ENCODE measurements around the gene BLID.

The BLID gene

DNA sequence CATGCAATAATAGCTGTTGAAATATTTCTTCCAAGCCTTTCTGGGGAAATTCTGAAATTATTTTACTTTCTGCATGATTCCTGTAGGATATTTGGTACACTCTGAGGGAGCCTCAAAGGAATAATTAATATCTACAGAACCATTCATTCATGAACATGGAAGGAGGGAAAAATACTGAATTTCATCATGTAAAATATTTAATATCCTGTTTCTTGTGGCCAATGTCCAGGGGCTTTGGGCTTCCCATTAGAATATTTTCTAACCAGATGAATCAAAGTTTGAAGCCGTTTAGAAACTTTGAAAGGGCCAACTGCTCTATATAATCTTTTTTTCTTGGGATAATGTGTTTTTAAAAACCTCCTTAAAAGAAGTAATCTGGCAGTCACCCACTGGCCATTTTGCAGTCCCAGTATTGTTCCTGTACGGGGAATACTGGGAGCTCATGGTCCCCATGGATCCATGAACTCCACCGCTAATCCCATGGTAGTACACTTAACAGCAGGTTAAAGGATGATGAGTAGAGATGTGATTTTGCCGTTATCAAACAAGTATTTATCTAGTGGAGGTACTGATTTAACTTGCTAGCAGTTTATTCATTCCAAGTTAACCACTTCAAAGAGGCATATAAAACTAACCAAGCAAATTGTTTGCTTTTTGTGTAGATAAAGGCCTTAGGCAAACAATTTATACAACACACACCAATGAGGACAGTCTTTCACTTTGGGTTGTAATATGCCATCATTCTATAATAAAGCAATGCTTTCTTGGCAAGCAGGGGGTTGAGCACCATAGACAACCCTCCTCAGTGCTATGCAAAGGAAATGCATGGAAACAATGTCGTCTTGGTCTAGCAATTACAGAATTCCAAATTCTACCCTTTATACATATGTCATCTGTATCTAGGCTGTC is 34.5 kb upstream of the BLID start:
- H3K36me3 ChIP-seq (ENCODE audit: control insufficient read depth, insufficient read depth, low read length): no peaks in the 10 kb centered on the region
- H3K27me3 ChIP-seq (ENCODE audit: control insufficient read depth, insufficient read depth, low read length): no peaks in the 10 kb centered on the region
- H2AFZ ChIP-seq: no peak overlapping the region
- H3K9ac ChIP-seq: no peak overlapping the region
- no peak overlapping the region for H3K4me2 ChIP-seq (ENCODE audit: low read length)
- H3K9me3 ChIP-seq (ENCODE audit: control insufficient read depth, low read length): no peaks in the 10 kb centered on the region
- H3K79me2 ChIP-seq: no peaks in the 10 kb centered on the region
- TF ChIP-seq, protein P1, sequence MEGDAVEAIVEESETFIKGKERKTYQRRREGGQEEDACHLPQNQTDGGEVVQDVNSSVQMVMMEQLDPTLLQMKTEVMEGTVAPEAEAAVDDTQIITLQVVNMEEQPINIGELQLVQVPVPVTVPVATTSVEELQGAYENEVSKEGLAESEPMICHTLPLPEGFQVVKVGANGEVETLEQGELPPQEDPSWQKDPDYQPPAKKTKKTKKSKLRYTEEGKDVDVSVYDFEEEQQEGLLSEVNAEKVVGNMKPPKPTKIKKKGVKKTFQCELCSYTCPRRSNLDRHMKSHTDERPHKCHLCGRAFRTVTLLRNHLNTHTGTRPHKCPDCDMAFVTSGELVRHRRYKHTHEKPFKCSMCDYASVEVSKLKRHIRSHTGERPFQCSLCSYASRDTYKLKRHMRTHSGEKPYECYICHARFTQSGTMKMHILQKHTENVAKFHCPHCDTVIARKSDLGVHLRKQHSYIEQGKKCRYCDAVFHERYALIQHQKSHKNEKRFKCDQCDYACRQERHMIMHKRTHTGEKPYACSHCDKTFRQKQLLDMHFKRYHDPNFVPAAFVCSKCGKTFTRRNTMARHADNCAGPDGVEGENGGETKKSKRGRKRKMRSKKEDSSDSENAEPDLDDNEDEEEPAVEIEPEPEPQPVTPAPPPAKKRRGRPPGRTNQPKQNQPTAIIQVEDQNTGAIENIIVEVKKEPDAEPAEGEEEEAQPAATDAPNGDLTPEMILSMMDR (IDR thresholded peaks at IDR 0.05): no peak
- H3K4me1 ChIP-seq: no peaks in the 10 kb centered on the region
- no peak overlapping the region for H3K27ac ChIP-seq
- no peak overlapping the region for H3K4me3 ChIP-seq (ENCODE audit: low read depth, low read length)

DNA sequence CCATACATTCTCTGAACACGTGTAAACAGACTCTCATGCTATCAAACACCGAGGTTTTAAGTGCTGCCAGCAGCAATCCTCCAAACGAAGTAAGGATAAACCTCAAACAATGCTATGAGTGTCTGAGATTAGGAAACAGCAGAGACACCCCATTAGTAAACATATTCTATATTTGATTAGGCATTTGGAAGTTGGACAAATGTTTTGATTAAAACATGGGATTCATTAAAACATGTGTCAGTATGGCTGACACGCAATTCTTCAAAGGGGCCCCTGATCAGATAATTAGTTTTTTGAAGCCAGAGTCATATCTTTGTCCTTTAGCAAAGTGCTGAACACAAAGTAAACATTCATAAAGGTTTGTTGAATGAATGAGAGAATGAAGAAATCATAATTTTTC is 33.2 kb upstream of the BLID start:
- H3K9me3 ChIP-seq (ENCODE audit: control insufficient read depth, low read length): no peaks in the 10 kb centered on the region
- H3K79me2 ChIP-seq: no peaks in the 10 kb centered on the region
- TF ChIP-seq, protein P1 (IDR thresholded peaks at IDR 0.05): no peak
- no peak overlapping the region for H2AFZ ChIP-seq
- H3K4me1 ChIP-seq: no peaks in the 10 kb centered on the region
- H3K4me2 ChIP-seq (ENCODE audit: low read length): no peak overlapping the region
- H3K9ac ChIP-seq: no peak overlapping the region
- no peaks in the 10 kb centered on the region for H3K27me3 ChIP-seq (ENCODE audit: control insufficient read depth, insufficient read depth, low read length)
- H3K4me3 ChIP-seq (ENCODE audit: low read depth, low read length): no peak overlapping the region
- no peaks in the 10 kb centered on the region for H3K36me3 ChIP-seq (ENCODE audit: control insufficient read depth, insufficient read depth, low read length)
- no peak overlapping the region for H3K27ac ChIP-seq

DNA sequence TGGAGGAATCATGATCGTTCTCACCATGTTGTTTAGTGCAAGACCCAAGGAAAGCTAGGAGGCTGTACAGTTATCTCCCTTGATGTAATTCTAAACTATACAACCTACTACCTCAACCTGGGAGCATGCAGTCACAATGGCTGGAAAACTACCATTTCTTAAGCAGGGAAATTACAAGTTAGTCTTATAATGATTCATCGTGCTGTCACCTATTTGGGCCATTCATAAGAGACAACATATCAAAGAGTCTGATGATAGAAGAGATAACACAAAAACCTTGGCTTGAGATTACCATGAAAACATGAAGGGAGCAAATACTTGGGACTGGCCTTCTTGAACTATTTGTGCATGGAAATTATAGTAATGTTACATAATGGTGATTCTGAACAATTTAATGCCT is 30.5 kb upstream of the BLID start:
- TF ChIP-seq, protein P1 (IDR thresholded peaks at IDR 0.05): no peak
- no peaks in the 10 kb centered on the region for H3K36me3 ChIP-seq (ENCODE audit: control insufficient read depth, insufficient read depth, low read length)
- no peak overlapping the region for H3K27ac ChIP-seq
- H3K4me1 ChIP-seq: no peaks in the 10 kb centered on the region
- H3K4me3 ChIP-seq (ENCODE audit: low read depth, low read length): no peak overlapping the region
- no peak overlapping the region for H2AFZ ChIP-seq
- no peak overlapping the region for H3K4me2 ChIP-seq (ENCODE audit: low read length)
- H3K79me2 ChIP-seq: no peaks in the 10 kb centered on the region
- H3K9ac ChIP-seq: no peak overlapping the region
- no peaks in the 10 kb centered on the region for H3K9me3 ChIP-seq (ENCODE audit: control insufficient read depth, low read length)
- no peaks in the 10 kb centered on the region for H3K27me3 ChIP-seq (ENCODE audit: control insufficient read depth, insufficient read depth, low read length)

DNA sequence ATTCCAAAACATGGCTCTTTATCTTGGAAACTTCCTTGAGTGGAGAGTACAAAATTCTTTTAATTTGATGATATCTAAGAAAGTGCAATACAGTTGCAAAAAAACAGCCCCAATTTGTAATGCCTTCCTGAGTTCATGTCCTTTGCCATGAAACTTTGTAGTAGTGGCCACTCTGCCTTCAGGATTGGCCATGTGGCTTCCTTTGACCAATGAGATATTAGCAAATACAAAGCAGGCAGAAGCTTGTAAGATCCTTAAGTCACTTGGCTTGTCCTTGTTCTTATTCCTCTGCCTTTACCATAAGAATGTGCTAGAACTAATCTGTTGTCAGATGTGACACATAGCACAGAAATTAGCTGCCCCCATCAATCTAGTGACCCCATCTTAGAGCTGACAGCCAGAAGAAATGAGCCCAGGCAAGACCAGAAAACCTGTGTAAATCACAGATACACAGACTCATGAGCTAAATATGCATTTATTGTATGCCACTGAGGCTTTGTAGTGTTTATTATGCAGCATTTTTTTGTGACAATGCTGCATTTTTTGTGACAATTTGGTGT is 29.8 kb upstream of the BLID start:
- Histone ChIP-seq H3K36me3 (ENCODE audit: control insufficient read depth, insufficient read depth, low read length) (no peaks in the 10 kb centered on the region), H3K27ac (no peak overlapping the region), H2AFZ (no peak overlapping the region), H3K79me2 (no peaks in the 10 kb centered on the region), H3K4me1 (no peaks in the 10 kb centered on the region), H3K27me3 (ENCODE audit: control insufficient read depth, insufficient read depth, low read length) (no peaks in the 10 kb centered on the region), H3K9ac (no peak overlapping the region), H3K9me3 (ENCODE audit: control insufficient read depth, low read length) (no peaks in the 10 kb centered on the region), H3K4me3 (ENCODE audit: low read depth, low read length) (no peak overlapping the region), H3K4me2 (ENCODE audit: low read length) (no peak overlapping the region)
- TF ChIP-seq, protein P1 (IDR thresholded peaks at IDR 0.05): no peak
